LNCAP (cell line): Measurements from ENCODE around the gene C9orf72.

Experiments
- CTCF ChIP-seq: fragments of 450-650 bp; IDR thresholded peaks from 2 replicates; pipeline ENCODE4 v1.5.1; 2017; ENCODE audit warnings: mild to moderate bottlenecking

The C9orf72 gene

GRCh38 chr9:27572918-27573633 is at the start of gene C9orf72:
Gene C9orf72, minus strand, starts transcription at chr9:27573481. Its CDS starts 6,361 bp downstream, at chr9:27567120.
- TF ChIP-seq CTCF: no peak

- no peak for TF ChIP-seq CTCF
Observed at GRCh38 chr9:27622693-27623340, 49.5 kb upstream of the C9orf72 start.

GRCh38 chr9:27619743-27620142 is 46.5 kb upstream of the C9orf72 start:
- no peak for TF ChIP-seq CTCF

- no peak for TF ChIP-seq CTCF
Observed at GRCh38 chr9:27618066-27618465, 44.8 kb upstream of the C9orf72 start.

- TF ChIP-seq CTCF: no peak
Observed at GRCh38 chr9:27614551-27614950, 41.3 kb upstream of the C9orf72 start.

- no peak for TF ChIP-seq CTCF
Observed at GRCh38 chr9:27610622-27611021, 37.3 kb upstream of the C9orf72 start.

GRCh38 chr9:27602954-27603353 is 29.7 kb upstream of the C9orf72 start:
- TF ChIP-seq CTCF: no peak
